Measurements from ENCODE around the gene LRFN3. TPM values are rescaled to one million over a fixed set of nuclear protein-coding genes. Genes with fewer than 3 reads are reported as not detected.
A peak's percentile ranks its signal among the peaks of the same experiment; 100 is the strongest.

The LRFN3 gene
- total RNA-seq, 2 experiments from 2014 or later, result 10.7 to 12.4 TPM

GRCh38 chr19:35936738-35937268 is 629 bp downstream of the LRFN3 start:
- no peaks in the 10 kb centered on the region for H3K27me3 Mint-ChIP-seq
- peaks cover 25% of the 10 kb centered on the region for H3K4me1 Mint-ChIP-seq
- ATAC-seq (ENCODE audit: low read depth) (no peak), DNase-seq (no peak)
- H3K4me3 Mint-ChIP-seq, result peak overlapping the region; percentile 78
- peak overlapping the region; percentile 45 for H3K27ac Mint-ChIP-seq
- POLR2A ChIA-PET, result interaction anchor here (1.2 kb wide), 1 partner anchor 22 kb away, joined by 3 read pairs; no protein-coding TSS in a partner anchor
- H3K9me3 Mint-ChIP-seq, result no peaks in the 10 kb centered on the region
- H3K36me3 Mint-ChIP-seq, result no peaks in the 10 kb centered on the region

GRCh38 chr19:35937345-35938281 is 1.4 kb downstream of the LRFN3 start:
- POLR2A ChIA-PET, result interaction anchor here (1.2 kb wide), 1 partner anchor 21 kb away, joined by 3 read pairs; no protein-coding TSS in a partner anchor
- Mint-ChIP-seq H3K9me3 (no peaks in the 10 kb centered on the region), H3K4me3 (peak overlapping the region; percentile 78), H3K36me3 (no peaks in the 10 kb centered on the region), H3K4me1 (peaks cover 21% of the 10 kb centered on the region), H3K27me3 (no peaks in the 10 kb centered on the region), H3K27ac (peak overlapping the region; percentile 37)
- no peak for ATAC-seq (ENCODE audit: low read depth)
- no peak for DNase-seq

- H3K27ac Mint-ChIP-seq, result peak overlapping the region; percentile 37
- no peaks in the 10 kb centered on the region for H3K9me3 Mint-ChIP-seq
- ATAC-seq (ENCODE audit: low read depth), result no peak
- H3K4me1 Mint-ChIP-seq, result peaks cover 22% of the 10 kb centered on the region
- no peaks in the 10 kb centered on the region for H3K36me3 Mint-ChIP-seq
- H3K4me3 Mint-ChIP-seq, result peak overlapping the region; percentile 78
- no peaks in the 10 kb centered on the region for H3K27me3 Mint-ChIP-seq
- POLR2A ChIA-PET, result no interaction called here
- DNase-seq, result no peak
Measured at GRCh38 chr19:35938282-35939224, 2.4 kb downstream of the LRFN3 start.

GRCh38 chr19:35939307-35940077 is 3.3 kb downstream of the LRFN3 start:
- Mint-ChIP-seq H3K4me1 (peaks cover 22% of the 10 kb centered on the region), H3K27ac (no peak overlapping the region), H3K9me3 (no peaks in the 10 kb centered on the region), H3K4me3 (no peak overlapping the region), H3K27me3 (no peaks in the 10 kb centered on the region), H3K36me3 (no peaks in the 10 kb centered on the region)
- ATAC-seq (ENCODE audit: low read depth) (no peak), DNase-seq (no peak)
- POLR2A ChIA-PET, result interaction anchor here (0.6 kb wide), 1 partner anchor 34 kb away, joined by 3 read pairs; no protein-coding TSS in a partner anchor

- DNase-seq (no peak), ATAC-seq (ENCODE audit: low read depth) (no peak)
- Mint-ChIP-seq H3K4me3 (no peak overlapping the region), H3K4me1 (peaks cover 22% of the 10 kb centered on the region), H3K9me3 (no peaks in the 10 kb centered on the region), H3K36me3 (no peaks in the 10 kb centered on the region), H3K27ac (no peak overlapping the region), H3K27me3 (no peaks in the 10 kb centered on the region)
- POLR2A ChIA-PET, result interaction anchor here (0.6 kb wide), 1 partner anchor 35 kb away, joined by 3 read pairs; no protein-coding TSS in a partner anchor
Measured at GRCh38 chr19:35940078-35940775, 4.1 kb downstream of the LRFN3 start.

- H3K4me3 Mint-ChIP-seq, result no peak overlapping the region
- H3K9me3 Mint-ChIP-seq, result no peaks in the 10 kb centered on the region
- no peak overlapping the region for H3K27ac Mint-ChIP-seq
- POLR2A ChIA-PET, result no interaction called here
- H3K36me3 Mint-ChIP-seq, result no peaks in the 10 kb centered on the region
- ATAC-seq (ENCODE audit: low read depth), result no peak
- DNase-seq, result no peak
- no peaks in the 10 kb centered on the region for H3K27me3 Mint-ChIP-seq
- peaks cover 22% of the 10 kb centered on the region for H3K4me1 Mint-ChIP-seq
Measured at GRCh38 chr19:35940839-35941238, 4.7 kb downstream of the LRFN3 start.

- no peak overlapping the region for H3K27ac Mint-ChIP-seq
- POLR2A ChIA-PET, result no interaction called here
- H3K9me3 Mint-ChIP-seq, result no peaks in the 10 kb centered on the region
- H3K27me3 Mint-ChIP-seq, result no peaks in the 10 kb centered on the region
- DNase-seq, result no peak
- ATAC-seq (ENCODE audit: low read depth), result no peak
- no peak overlapping the region for H3K4me3 Mint-ChIP-seq
- H3K4me1 Mint-ChIP-seq, result peaks cover 17% of the 10 kb centered on the region
- H3K36me3 Mint-ChIP-seq, result no peaks in the 10 kb centered on the region
Measured at GRCh38 chr19:35942235-35942634, 6.1 kb downstream of the LRFN3 start.

GRCh38 chr19:35943321-35944301 is 7.4 kb downstream of the LRFN3 start:
- no peak for DNase-seq
- ATAC-seq (ENCODE audit: low read depth), result no peak
- Mint-ChIP-seq H3K27me3 (no peaks in the 10 kb centered on the region), H3K9me3 (no peaks in the 10 kb centered on the region), H3K4me3 (no peak overlapping the region), H3K4me1 (peaks cover 6% of the 10 kb centered on the region), H3K27ac (no peak overlapping the region), H3K36me3 (no peaks in the 10 kb centered on the region)
- POLR2A ChIA-PET, result no interaction called here

- H3K27ac Mint-ChIP-seq, result no peak overlapping the region
- H3K4me3 Mint-ChIP-seq, result no peak overlapping the region
- ATAC-seq (ENCODE audit: low read depth) (no peak), DNase-seq (no peak)
- no peaks in the 10 kb centered on the region for H3K9me3 Mint-ChIP-seq
- POLR2A ChIA-PET, result interaction anchor here (0.6 kb wide), 2 partner anchors 91 to 135 kb away, joined by 4 to 5 read pairs; no protein-coding TSS in a partner anchor
- H3K4me1 Mint-ChIP-seq, result peaks cover 3% of the 10 kb centered on the region
- no peaks in the 10 kb centered on the region for H3K36me3 Mint-ChIP-seq
- H3K27me3 Mint-ChIP-seq, result no peaks in the 10 kb centered on the region
Measured at GRCh38 chr19:35944556-35944955, 8.4 kb downstream of the LRFN3 start.

- DNase-seq (no peak), ATAC-seq (ENCODE audit: low read depth) (no peak)
- no peak overlapping the region for H3K27ac Mint-ChIP-seq
- H3K4me3 Mint-ChIP-seq, result no peak overlapping the region
- H3K4me1 Mint-ChIP-seq, result peaks cover 5% of the 10 kb centered on the region
- H3K36me3 Mint-ChIP-seq, result no peaks in the 10 kb centered on the region
- H3K9me3 Mint-ChIP-seq, result no peaks in the 10 kb centered on the region
- POLR2A ChIA-PET, result interaction anchor here (0.6 to 1.2 kb wide), 2 partner anchors 8 to 92 kb away, joined by 4 to 5 read pairs; no protein-coding TSS in a partner anchor
- no peaks in the 10 kb centered on the region for H3K27me3 Mint-ChIP-seq
Measured at GRCh38 chr19:35945121-35945790, 9.1 kb downstream of the LRFN3 start.

- Mint-ChIP-seq H3K36me3 (no peaks in the 10 kb centered on the region), H3K4me1 (peaks cover 5% of the 10 kb centered on the region), H3K9me3 (no peaks in the 10 kb centered on the region), H3K4me3 (no peak overlapping the region), H3K27ac (no peak overlapping the region), H3K27me3 (no peaks in the 10 kb centered on the region)
- no peak for ATAC-seq (ENCODE audit: low read depth)
- no peak for DNase-seq
- POLR2A ChIA-PET, result interaction anchor here (1.2 kb wide), 1 partner anchor 7 kb away, joined by 4 read pairs; no protein-coding TSS in a partner anchor
Measured at GRCh38 chr19:35946203-35946602, 10.0 kb downstream of the LRFN3 start.

Data from activated naive CD8-positive, alpha-beta T cell treated with anti-CD3 and anti-CD28 coated beads, Interleukin-2, amount 10 ng/mL, durations not matched to agents 7 days and 5 days (primary cell).